HCT116 (cell line): ENCODE data around the gene CLEC4G. TPM values are rescaled to one million over a fixed set of nuclear protein-coding genes. Genes with fewer than 3 reads are reported as not detected.

Experiments used
- ATAC-seq: fragments of 200-7000 bp; cut with Tn5 transposase; 2 replicates; pipeline ENCODE4 v1.9.1; 2020; ENCODE audit warnings: mild to moderate bottlenecking, moderate library complexity
- BruUV-seq: library from RNA; stranded (reverse); fragments of 400-500 nt; replicated peaks from 2 replicates; lab custom pipeline; 2021; lab: Mats Ljungman, UMichigan
- CTCF ChIA-PET: fragments of 300-600 bp; sonication (Branson Sonifier 250); formaldehyde crosslinking; loops from one replicate; lab custom pipeline; 2021; ENCODE audit warnings: antibody characterized with exemption; lab: Charles Lee
- POLR2A ChIA-PET: fragments of 300-600, 350-600 bp; sonication (Branson Sonifier 250); formaldehyde crosslinking; loops from one replicate; lab custom pipeline; 2021; ENCODE audit warnings: antibody characterized with exemption; lab: Charles Lee
- RAD21 ChIA-PET, 2 experiments: fragments of 300-600 bp; sonication (Branson Sonifier 250); formaldehyde crosslinking; loops; one replicate each; lab custom pipeline; 2023; ENCODE audit warnings: low total read pairs in 2 of 2; ENCODE audit not compliant: uncharacterized antibody in 2 of 2, unreplicated experiment in 2 of 2, low non-redundant PET in 1 of 2; lab: Charles Lee
- DNase-seq: peaks from one replicate; pipeline ENCODE4 v3.0.0-alpha.2; 2010; ENCODE audit warnings: low read depth, low spot score
- H2AFZ ChIP-seq: fragments of 200-600 bp; shearing (Covaris generic), sonication (generic); 2 replicates; pipeline ENCODE4 v1.6.1; 2017; ENCODE audit warnings: low read depth, mixed run types, mixed read lengths, antibody characterized with exemption, low read length; ENCODE audit not compliant: poor library complexity, severe bottlenecking
- H3K27ac ChIP-seq: 2 replicates; pipeline ENCODE4 v1.5.1; 2012; ENCODE audit warnings: low read depth, low read length
- H3K27me3 ChIP-seq: fragments of 200-600 bp; sonication (generic); 2 replicates; pipeline ENCODE4 v1.6.1; 2016; ENCODE audit warnings: mixed run types, low read length, mixed read lengths; ENCODE audit not compliant: insufficient read depth
- H3K36me3 ChIP-seq, 2 experiments: fragments of 200-500 bp in 1 of 2; fragments of 200-600 bp in 1 of 2; sonication (Bioruptor generic) in 1 of 2; sonication (generic) in 1 of 2; 2 replicates each; pipeline versions ENCODE4 v1.5.1 to v1.6.1; 2014 to 2016; ENCODE audit warnings: low read length in 2 of 2, inconsistent platforms in 1 of 2, mixed read lengths in 1 of 2, mixed run types in 1 of 2; ENCODE audit not compliant: insufficient read depth in 2 of 2, control insufficient read depth in 1 of 2
- H3K4me1 ChIP-seq, 2 experiments: fragments of 200-600 bp in 1 of 2; sonication (generic) in 1 of 2; 2 replicates each; pipeline versions ENCODE4 v1.5.1 to v1.6.1; 2012 to 2017; ENCODE audit warnings: low read length in 2 of 2, inconsistent platforms in 1 of 2, mild to moderate bottlenecking in 1 of 2, mixed read lengths in 1 of 2, mixed run types in 1 of 2, moderate library complexity in 1 of 2; ENCODE audit not compliant: insufficient read depth in 2 of 2, control insufficient read depth in 1 of 2
- H3K4me2 ChIP-seq: fragments of 200-600 bp; sonication (generic); 2 replicates; pipeline ENCODE4 v1.6.1; 2017; ENCODE audit warnings: mixed run types, low read length, mixed read lengths
- H3K4me3 ChIP-seq, 2 experiments: fragments of 200-600 bp in 1 of 2; sonication (generic) in 1 of 2; replicated peaks in 1 of 2; 2 replicates each; pipeline ENCODE4 v1.5.1; 2011 to 2016; ENCODE audit warnings: low read length in 2 of 2, control low read depth in 1 of 2, low read depth in 1 of 2, mild to moderate bottlenecking in 1 of 2, mixed read lengths in 1 of 2, mixed run types in 1 of 2
- H3K79me2 ChIP-seq: fragments of 200-600 bp; sonication (generic); 2 replicates; pipeline ENCODE4 v1.6.1; 2017; ENCODE audit warnings: mild to moderate bottlenecking, mixed run types, low read length, moderate library complexity, mixed read lengths; ENCODE audit not compliant: insufficient read depth
- H3K9ac ChIP-seq: fragments of 200-600 bp; sonication (generic); 2 replicates; pipeline ENCODE4 v1.6.1; 2016; ENCODE audit warnings: low read length, mixed read lengths
- H3K9me2 ChIP-seq: fragments of 200-600 bp; sonication (generic), shearing (Covaris generic); 2 replicates; pipeline ENCODE4 v1.6.1; 2017; ENCODE audit warnings: mixed run types, mild to moderate bottlenecking, moderate library complexity; ENCODE audit not compliant: insufficient read depth
- H3K9me3 ChIP-seq, 2 experiments: fragments of 200-500 bp in 1 of 2; fragments of 200-600 bp in 1 of 2; sonication (Bioruptor generic) in 1 of 2; sonication (generic) in 1 of 2; 2 replicates each; pipeline ENCODE4 v1.6.1; 2014 to 2017; ENCODE audit warnings: low read length in 2 of 2, mixed read lengths in 2 of 2, inconsistent platforms in 1 of 2, low read depth in 1 of 2, mild to moderate bottlenecking in 1 of 2, mixed run types in 1 of 2, moderate library complexity in 1 of 2; ENCODE audit not compliant: control insufficient read depth in 1 of 2, insufficient read depth in 1 of 2
- H4K20me1 ChIP-seq: fragments of 200-600 bp; sonication (generic), shearing (Covaris generic); 2 replicates; pipeline ENCODE4 v1.6.1; 2017; ENCODE audit warnings: mixed run types, mild to moderate bottlenecking, moderate library complexity; ENCODE audit not compliant: insufficient read depth
- ELF1 ChIP-seq: IDR thresholded peaks from 2 replicates; pipeline ENCODE4 v1.6.1; 2012; ENCODE audit warnings: low read depth, borderline replicate concordance
- EZH2 ChIP-seq: fragments of 200-600 bp; sonication (generic); IDR thresholded peaks from 2 replicates; pipeline ENCODE4 v1.6.1; 2017; ENCODE audit warnings: antibody characterized with exemption, mixed run types
- JUND ChIP-seq: IDR thresholded peaks from 2 replicates; pipeline ENCODE4 v1.6.1; 2012
- POLR2A ChIP-seq: IDR thresholded peaks from 2 replicates; pipeline ENCODE4 v1.7.0; 2011; ENCODE audit warnings: borderline replicate concordance; ENCODE audit not compliant: insufficient read depth, insufficient read length; ENCODE audit errors: extremely low read depth
- POLR2AphosphoS5 ChIP-seq: IDR thresholded peaks from 2 replicates; pipeline ENCODE4 v1.6.1; 2011; ENCODE audit warnings: mild to moderate bottlenecking, low read depth, low read length, moderate library complexity
- RAD21 ChIP-seq: IDR thresholded peaks from 2 replicates; pipeline ENCODE4 v1.6.1; 2012; ENCODE audit warnings: low read depth, mild to moderate bottlenecking
- SIN3A ChIP-seq: IDR thresholded peaks from 2 replicates; pipeline ENCODE4 v1.6.1; 2012; ENCODE audit warnings: low read depth
- SRF ChIP-seq: IDR thresholded peaks from 2 replicates; pipeline ENCODE4 v1.6.1; 2012; ENCODE audit warnings: low read depth
- ZFX ChIP-seq: fragments of 450-650 bp; IDR thresholded peaks from 2 replicates; pipeline ENCODE4 v1.6.1; 2017
- ZNF274 ChIP-seq: fragments of 200-500 bp; sonication (Bioruptor generic); IDR thresholded peaks from 2 replicates; pipeline ENCODE4 v1.6.1; 2014; ENCODE audit warnings: mild to moderate bottlenecking, low read depth, low read length, inconsistent platforms
- intact Hi-C: fragments of 100-400 bp; cut with micrococcal nuclease; formaldehyde crosslinking; loops from 2 replicates; pipeline ENCODE4 v1.10.0; 2022
- total RNA-seq: library from RNA; stranded (reverse); gene quantifications from one replicate; pipeline ENCODE4 v1.2.1, GENCODE V29; 2021; ENCODE audit not compliant: unreplicated experiment
- TF ChIP-seq, protein P1 (sequence below): IDR thresholded peaks from 2 replicates; pipeline ENCODE4 v1.6.1; 2012

The CLEC4G gene
- total RNA-seq, 1 experiment from 2014 or later, result not detected

DNA sequence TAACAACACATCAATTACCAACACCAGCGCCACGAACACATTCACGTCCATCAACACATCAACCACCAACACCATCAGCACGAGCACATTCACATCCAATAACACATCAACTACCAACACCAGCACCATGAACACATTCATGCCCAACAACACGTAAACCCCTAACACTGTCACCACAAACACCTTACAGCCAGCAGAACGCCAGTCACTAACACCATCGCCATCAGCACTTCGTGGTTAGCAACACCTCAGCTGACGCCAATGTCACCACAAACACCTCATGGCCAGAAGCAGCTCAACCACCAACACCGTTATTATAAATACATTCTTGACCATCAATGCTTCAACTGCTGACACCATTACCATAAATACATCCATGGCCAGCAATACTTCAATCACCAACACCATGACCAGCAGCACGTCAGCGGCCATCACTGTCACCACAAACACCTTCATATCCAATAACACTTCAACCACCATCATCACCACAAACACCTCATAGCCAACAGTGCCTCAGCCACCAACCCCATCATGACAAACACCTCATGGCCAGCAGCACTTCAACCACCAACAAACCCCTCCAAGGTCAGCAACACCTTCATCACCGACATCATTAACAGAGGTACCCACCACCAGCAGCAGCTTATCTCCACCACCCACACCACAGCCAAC, 39.4 kb downstream of the CLEC4G start:
- DNase-seq (no peak), ATAC-seq (no peak)
- BruUV-seq, result no TSS peak

DNA sequence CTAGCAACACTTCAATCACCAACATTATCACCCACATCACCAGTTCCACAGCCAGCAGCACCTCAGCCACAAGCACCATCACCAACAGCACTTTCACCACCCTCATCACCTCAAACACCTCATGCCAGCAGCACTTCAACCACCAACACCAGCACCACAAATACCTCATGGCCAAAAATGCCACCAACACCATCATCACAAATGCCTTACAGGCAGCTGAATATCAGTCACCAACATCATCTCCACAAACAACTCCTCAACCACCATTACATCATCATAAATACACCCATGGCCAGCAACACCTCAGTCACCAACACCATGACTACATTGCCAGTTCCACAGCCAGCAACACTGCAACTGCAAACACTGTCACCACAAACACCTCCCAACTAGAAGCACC, 40.4 kb downstream of the CLEC4G start:
- no TSS peak for BruUV-seq
- Histone ChIP-seq H2AFZ (no peak overlapping the region), H3K9me3 (peaks cover 0 to 5% of the 10 kb centered on the region in 2 experiments; a peak in 1 of 4 replicates), H3K27ac (no peak overlapping the region), H3K9ac (no peak overlapping the region), H3K4me2 (no peak overlapping the region), H3K4me1 (no peaks in the 10 kb centered on the region), H3K36me3 (no peaks in the 10 kb centered on the region), H3K4me3 (no peak overlapping the region), H4K20me1 (no peaks in the 10 kb centered on the region), H3K9me2 (no peaks in the 10 kb centered on the region), H3K79me2 (no peaks in the 10 kb centered on the region), H3K27me3 (0 out of 2 replicates have a peak, but pooled peaks cover 2% of the 10 kb centered on the region)
- intact Hi-C loops, result no loop called here
- ChIA-PET CTCF (no interaction called here), RAD21 (no interaction called here), POLR2A (no interaction called here)
- ATAC-seq (no peak), DNase-seq (no peak)
- no peak for TF ChIP-seq ELF1
- TF ChIP-seq JUND, result no peak
- TF ChIP-seq, protein P1, sequence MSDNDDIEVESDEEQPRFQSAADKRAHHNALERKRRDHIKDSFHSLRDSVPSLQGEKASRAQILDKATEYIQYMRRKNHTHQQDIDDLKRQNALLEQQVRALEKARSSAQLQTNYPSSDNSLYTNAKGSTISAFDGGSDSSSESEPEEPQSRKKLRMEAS, result no peak
- TF ChIP-seq POLR2A, result no peak
- no peak for TF ChIP-seq SRF
- no peak for TF ChIP-seq ZNF274
- TF ChIP-seq ZFX, result no peak
- TF ChIP-seq POLR2AphosphoS5, result no peak

More for the DNA sequence above, 39.4 kb downstream of the CLEC4G start:
- Histone ChIP-seq H3K79me2 (no peaks in the 10 kb centered on the region), H3K36me3 (no peaks in the 10 kb centered on the region), H3K4me3 (no peak overlapping the region), H3K9me3 (peaks cover 0 to 5% of the 10 kb centered on the region in 2 experiments; a peak in 1 of 4 replicates), H3K4me1 (no peaks in the 10 kb centered on the region), H3K9ac (no peak overlapping the region), H3K27ac (no peak overlapping the region), H3K27me3 (peaks cover 10% of the 10 kb centered on the region; the same call in 1 of the 2 replicates), H3K4me2 (no peak overlapping the region), H3K9me2 (no peaks in the 10 kb centered on the region), H4K20me1 (no peaks in the 10 kb centered on the region), H2AFZ (no peak overlapping the region)
- ChIA-PET RAD21 (no interaction called here), CTCF (no interaction called here), POLR2A (no interaction called here)
- intact Hi-C loops, result no loop called here
- TF ChIP-seq EZH2, result no peak
- TF ChIP-seq, protein P1, result no peak
- no peak for TF ChIP-seq RAD21
- TF ChIP-seq POLR2A, result no peak
- no peak for TF ChIP-seq SIN3A
